HG03558 (cell line): ENCODE results near the gene CSRNP3.
"Not testable (repeated sequence)": the region's sequence is repeated elsewhere in the genome, so short reads cannot be mapped to it uniquely, and the experiment has no call there.

Experiments used
- ATAC-seq: cut with Tn5 transposase; IDR thresholded peaks from one replicate; pipeline ENCODE4 v1.9.1; 2021; ENCODE audit warnings: moderate number of reproducible peaks; ENCODE audit not compliant: unreplicated experiment; ENCODE audit errors: extremely low read depth

Gene CSRNP3

DNA sequence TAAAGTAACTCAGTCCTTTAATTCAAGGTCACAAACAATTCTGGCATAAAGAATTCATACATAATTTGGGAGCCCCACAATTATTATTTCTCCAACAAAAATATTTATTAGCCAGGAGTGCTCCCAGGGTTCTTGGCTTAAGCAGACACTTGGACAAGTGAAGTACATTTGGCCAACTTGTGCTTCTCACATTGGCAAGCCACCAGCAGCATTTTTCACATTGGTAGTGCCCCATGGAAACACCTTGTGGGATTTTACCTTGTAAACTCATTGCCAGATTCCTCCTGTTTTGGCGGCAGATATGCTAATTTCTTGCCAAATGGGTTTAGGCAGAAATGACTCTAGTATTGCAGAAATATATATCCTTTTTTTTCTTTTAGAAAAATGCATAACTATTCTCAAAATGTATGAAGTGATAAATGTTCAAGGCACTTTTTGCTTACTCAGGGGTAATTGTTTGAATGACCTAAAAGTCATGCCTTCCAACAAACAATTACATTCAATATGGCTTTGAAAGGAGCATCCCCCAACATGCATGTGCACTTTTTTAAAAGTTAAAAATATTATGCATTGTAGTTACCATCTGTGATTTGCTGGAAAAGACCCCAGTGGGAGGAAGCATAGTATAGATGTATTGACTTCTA lies 113.5 kb downstream of the CSRNP3 start:
- no peak for ATAC-seq

DNA sequence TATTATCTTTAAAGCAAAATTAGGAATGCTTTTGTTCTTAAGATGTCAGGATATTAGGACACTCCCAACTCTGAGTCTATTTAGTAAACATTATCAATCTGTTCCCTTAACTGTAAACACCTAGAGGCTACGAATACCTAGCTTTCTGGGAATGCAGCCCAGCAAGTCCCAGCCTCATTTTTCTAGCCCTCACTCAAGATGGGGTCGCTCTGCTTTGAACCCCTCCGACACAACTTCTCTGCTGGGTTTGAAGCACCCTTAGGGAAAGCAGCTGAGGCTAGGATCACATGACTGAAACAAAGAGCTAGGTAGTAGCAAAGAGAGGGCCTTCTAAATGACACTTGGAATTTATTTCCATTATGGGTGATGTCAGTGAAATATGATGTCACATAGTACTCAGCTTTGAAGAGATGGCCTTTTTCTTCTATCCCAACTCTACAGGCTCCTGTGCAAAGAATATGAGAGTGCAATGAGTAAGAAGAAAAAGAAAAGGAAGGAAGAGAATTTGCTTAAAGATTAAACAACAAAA lies 114.7 kb downstream of the CSRNP3 start:
- ATAC-seq: no peak

DNA sequence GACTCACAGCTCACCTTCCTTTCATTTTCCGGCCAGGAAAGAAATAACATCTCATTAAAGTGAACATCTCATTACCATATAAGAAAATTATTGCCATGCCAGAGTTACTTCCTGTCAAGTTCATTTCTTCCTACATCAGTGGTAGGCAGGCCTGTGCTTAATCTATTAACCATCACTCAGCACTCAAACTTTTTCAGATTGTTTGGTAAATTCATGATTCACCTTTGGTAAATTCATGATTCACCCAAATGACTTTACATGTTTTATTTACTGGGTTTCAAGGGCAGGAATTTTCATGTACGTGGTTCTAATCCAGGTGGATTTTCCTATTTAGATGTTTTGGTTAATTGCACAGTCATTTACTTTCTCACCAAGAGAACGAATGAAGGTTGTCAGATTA lies 116.5 kb downstream of the CSRNP3 start:
- ATAC-seq: no peak

DNA sequence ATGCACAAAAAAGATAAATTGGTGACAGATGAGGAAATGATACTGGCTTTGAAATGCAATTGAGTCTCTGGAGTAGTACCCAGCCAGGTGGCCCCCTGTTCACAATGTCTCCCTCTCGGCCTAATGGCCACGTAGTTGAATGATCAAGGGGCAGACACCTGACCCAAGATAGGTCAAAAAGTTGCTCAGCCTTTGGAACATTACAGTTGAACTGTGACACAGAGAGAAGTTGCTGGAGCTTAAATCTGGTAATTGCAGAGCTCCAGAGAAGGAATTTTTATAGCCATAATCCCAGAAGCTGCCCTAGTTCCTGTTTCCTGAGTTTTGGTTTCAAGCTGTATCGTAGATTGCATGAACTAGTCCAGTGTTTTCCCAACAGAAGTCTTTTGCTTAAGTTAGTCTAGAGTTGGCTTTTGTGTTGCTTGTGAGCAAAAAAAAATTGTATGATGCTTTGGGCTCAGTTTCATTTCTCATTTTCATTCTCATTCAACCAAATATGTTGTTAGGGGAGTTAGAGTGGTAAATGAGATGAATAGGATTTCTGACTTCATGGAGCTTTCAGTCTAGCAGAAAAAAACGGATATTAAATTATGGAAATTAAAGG lies 117.9 kb downstream of the CSRNP3 start:
- no peak for ATAC-seq

DNA sequence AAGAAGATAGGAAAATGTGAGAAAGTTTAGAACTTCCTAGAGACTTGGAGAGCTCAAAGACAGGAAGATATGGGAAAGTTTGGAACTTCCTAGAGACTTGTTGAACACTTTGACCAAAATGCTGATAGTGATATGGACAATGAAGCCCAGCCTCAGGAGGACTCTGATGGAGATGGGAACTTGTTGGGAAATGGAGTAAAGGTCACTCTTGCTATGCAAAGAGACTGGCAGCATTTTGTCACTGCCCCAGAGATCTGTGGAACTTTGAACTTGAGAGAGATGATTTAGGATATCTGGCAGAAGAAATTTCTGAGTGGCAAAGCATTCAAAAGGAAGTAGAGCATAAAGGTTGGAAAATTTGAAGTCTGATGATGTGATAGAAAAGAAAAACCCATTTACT lies 121.5 kb downstream of the CSRNP3 start:
- ATAC-seq: not testable (repeated sequence)

DNA sequence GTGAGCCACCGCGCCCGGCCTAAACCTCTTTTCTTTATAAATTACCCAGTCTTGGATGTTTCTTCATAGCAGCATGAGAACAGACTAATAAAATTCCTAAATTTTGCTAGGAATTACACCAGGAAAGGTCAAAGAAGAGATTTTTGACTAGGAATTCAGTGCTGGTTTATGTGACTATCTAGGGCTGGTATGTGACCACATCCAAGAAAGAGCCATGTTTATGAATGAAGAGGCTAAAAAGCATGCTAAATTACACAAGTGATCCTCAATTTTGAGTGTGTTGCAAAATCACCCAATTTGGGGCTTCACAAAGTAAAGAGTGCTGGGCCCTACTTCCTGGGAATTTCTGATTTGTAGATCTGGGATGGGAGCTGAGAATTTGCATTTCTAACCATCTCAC lies 123.6 kb downstream of the CSRNP3 start:
- no peak for ATAC-seq

- ATAC-seq: no peak
Observed at GRCh38 chr2:165594231-165594934, 124.9 kb downstream of the CSRNP3 start.

DNA sequence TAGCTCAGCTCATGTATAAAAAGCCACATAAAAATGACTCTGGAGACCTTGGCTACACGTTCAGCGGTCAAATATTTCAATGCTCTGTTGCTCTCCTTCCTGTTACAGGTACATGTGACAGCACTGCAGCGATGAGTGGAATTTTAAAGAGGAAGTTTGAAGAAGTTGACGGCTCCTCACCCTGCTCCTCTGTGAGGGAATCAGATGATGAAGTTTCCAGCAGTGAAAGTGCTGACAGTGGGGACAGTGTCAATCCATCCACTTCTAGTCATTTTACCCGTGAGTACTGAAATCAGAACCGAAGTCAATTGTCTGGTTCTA lies 125.4 kb downstream of the CSRNP3 start:
- ATAC-seq: peak; percentile 59

GRCh38 chr2:165596788-165597187 lies 127.3 kb downstream of the CSRNP3 start:
- no peak for ATAC-seq

- no peak for ATAC-seq
Observed at GRCh38 chr2:165601065-165601830, 131.8 kb downstream of the CSRNP3 start.

- ATAC-seq: no peak
Observed at GRCh38 chr2:165601928-165602521, 132.5 kb downstream of the CSRNP3 start.

GRCh38 chr2:165609672-165610071 lies 140.2 kb downstream of the CSRNP3 start:
- ATAC-seq: no peak

DNA sequence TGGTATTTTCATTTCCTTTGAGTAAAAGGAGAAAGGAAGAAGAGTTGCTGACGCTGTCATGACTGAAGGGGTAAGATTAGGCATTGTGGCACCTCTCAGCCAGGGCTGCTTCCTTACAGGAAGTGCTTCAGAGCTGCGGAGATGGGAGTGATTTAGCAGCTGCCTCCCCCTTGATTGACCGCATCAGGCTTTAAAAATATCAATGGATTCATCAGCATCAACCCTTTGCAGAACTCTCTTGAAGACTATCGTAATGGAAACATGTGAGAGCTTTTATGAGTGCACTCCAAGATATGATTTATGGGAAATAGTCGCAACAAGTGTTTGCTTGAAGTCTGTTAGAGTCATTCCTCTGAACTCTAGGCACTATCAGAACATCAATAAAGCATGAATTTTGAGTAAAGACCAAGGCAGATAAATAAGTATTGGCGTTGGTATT lies 141.1 kb downstream of the CSRNP3 start:
- no peak for ATAC-seq

- no peak for ATAC-seq
Observed at GRCh38 chr2:165617741-165618481, 148.4 kb downstream of the CSRNP3 start.

DNA sequence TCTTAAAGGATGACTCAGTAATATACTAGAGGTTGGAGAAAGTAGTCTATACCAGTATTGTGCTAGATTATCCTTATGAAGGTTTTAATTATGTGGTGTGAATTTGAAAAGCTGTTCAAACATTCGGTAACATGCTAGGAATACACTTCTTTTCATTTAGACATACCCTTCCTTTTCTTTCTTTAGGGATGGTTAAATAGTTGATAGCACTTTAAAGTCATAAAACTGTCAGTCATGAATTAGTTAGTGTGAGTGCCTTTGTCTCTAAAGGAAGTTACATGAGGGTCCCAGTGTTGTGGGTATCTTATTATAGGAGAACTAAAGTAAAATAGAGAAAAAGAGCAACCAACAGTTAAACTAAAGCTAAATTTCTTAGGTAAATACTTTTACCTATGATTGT lies 149.3 kb downstream of the CSRNP3 start:
- no peak for ATAC-seq

DNA sequence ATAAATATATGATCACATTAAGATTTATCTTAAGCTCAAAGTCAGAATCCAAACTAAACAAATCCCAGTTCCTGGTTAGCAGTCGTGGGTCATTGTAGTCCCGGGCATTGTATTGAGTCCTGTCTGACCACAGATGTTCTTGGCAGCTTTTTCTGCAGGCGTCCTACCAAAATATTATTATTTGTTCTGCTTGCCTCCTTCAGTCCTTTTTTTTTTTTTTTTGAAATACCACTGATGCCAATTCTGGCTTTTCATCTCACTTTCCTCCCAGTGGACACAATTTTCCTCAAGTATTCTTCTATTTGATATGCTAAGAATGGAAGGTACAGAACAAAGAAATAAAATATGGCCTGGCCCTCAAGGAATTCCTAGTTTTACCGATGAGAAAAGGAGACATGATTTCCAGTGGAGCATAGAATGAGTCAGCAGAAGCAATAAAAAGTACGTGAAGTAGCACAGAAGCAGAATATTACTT lies 151.6 kb downstream of the CSRNP3 start:
- no peak for ATAC-seq

DNA sequence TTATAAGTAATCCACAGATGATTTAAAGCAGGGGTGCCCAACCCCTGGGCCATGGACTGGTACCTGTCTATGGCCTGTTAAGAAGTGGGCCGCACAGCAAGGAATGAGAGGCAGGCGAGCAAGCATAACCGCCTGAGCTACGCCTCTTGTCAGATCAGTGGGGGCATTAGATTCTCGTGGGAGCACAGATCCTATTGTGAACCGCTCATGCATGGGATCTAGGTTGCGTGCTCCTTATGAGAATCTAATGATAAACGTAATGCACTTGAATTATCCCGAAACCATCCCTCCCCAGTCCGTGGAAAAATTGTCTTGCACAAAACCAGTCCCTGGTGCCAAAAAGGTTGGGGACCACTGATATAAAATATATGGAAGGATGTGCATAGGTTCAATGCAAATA lies 153.7 kb downstream of the CSRNP3 start:
- ATAC-seq: no peak

DNA sequence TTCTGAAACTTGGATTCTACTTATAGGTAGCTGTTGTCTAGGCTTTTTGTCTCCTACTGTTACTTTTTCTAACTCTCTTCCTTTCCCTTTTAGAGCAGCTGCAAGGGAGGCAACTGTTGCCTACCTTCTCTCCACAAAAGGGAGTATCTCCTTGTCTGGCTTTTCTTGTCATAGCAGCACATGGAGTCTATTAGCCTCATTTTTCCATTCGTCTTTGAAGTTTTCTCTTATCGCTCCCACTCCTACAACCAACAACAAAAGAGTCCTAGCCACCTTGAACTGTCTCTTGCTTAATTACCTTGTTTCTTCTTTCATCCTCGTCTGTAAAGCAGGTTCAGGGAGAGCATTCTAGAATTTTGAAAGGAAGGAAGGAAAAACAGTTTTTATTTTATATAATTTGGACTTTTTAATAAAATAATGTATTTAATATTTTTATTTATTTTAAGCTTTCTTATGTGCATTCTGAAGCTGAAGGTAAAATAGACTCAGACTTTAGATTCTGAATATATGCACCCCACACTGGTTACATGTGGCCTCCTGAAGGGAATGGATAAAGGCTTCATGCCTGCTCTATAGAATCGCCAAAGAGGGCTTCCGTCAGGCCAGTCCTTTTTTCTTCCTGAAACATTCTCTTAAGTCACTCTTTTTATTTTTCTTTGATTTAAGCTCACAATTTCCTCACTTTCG lies 154.4 kb downstream of the CSRNP3 start:
- ATAC-seq: no peak

GRCh38 chr2:165624470-165624800 lies 154.9 kb downstream of the CSRNP3 start:
- ATAC-seq: no peak
